Peyer's patch (tissue), 4 donors: Measurements from ENCODE around the gene AOX1.

ENCODE experiments used
- POLR2A ChIP-seq, 2 donors: fragments of 450-650 bp; IDR thresholded peaks; one replicate each; pipeline ENCODE4 v1.5.1; 2017; ENCODE audit warnings: antibody characterized with exemption in 2 of 2, mild to moderate bottlenecking in 2 of 2, moderate library complexity in 2 of 2
- TF ChIP-seq, protein P1 (sequence below), 6 experiments: fragments of 450-650 bp in 4 of 6; fragments of 200-600 bp in 2 of 6; sonication (generic) in 1 of 6; IDR thresholded peaks; one replicate each; pipeline ENCODE4 v1.5.1; 2017 to 2019; ENCODE audit warnings: antibody characterized with exemption in 6 of 6, mild to moderate bottlenecking in 3 of 6, moderate library complexity in 1 of 6

DNA sequence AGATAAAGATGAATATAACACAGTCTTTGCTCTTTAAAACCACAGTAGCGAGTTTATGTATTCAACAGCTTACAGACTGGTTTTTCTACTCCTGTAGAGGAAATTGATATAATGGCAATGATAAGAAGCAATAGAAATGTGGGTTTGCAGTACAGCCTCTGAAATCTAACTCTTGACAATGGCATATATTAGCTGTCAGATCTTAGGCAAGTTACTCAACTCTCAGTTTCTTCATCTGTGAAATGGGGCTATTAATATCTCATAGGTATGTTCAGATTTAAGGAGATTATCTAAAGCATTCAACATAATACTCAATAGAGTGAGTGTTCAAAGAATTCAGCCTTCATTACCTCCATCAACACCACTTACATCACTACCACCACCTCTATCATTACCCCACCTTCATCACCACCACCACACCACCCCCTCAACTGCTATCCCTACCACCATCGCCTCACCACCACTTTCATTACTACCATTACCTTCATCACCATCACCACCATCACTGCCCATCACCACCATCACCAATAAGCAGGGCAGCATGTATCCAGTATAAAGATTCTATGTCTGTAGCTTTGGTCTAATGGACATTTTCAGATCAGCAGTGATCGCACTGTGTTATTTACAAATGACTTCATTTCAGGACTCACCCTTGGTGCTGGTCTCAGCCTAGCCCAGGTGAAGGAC is 22.7 kb downstream of the AOX1 start:
- no peak for TF ChIP-seq POLR2A (IDR thresholded peaks at IDR 0.05)
- TF ChIP-seq, protein P1, sequence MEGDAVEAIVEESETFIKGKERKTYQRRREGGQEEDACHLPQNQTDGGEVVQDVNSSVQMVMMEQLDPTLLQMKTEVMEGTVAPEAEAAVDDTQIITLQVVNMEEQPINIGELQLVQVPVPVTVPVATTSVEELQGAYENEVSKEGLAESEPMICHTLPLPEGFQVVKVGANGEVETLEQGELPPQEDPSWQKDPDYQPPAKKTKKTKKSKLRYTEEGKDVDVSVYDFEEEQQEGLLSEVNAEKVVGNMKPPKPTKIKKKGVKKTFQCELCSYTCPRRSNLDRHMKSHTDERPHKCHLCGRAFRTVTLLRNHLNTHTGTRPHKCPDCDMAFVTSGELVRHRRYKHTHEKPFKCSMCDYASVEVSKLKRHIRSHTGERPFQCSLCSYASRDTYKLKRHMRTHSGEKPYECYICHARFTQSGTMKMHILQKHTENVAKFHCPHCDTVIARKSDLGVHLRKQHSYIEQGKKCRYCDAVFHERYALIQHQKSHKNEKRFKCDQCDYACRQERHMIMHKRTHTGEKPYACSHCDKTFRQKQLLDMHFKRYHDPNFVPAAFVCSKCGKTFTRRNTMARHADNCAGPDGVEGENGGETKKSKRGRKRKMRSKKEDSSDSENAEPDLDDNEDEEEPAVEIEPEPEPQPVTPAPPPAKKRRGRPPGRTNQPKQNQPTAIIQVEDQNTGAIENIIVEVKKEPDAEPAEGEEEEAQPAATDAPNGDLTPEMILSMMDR (IDR thresholded peaks at IDR 0.05) = no peak
